HG03025 (cell line): ENCODE measurements around the gene CPEB2.

Experiments
- ATAC-seq: cut with Tn5 transposase; IDR thresholded peaks from one replicate; pipeline ENCODE4 v1.9.1; 2021; ENCODE audit warnings: mild to moderate bottlenecking, moderate library complexity; ENCODE audit not compliant: unreplicated experiment, low FRiP score

Gene CPEB2

DNA sequence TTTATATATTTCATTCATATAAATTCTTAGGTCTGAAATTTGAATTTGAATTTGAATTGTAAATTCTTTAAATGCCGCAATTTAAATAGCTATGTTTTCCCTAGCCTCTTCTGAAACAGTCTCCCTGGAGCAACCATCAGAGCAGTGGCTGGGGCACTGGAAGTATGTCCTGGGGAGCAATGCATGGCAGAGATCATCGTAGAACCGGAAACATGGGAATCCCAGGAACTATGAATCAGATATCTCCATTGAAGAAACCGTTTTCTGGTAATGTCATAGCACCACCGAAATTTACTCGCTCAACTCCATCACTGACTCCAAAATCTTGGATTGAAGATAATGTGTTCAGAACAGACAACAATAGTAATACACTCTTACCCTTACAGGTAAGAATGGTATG is 4.9 kb downstream of the CPEB2 start:
- no peak for ATAC-seq

DNA sequence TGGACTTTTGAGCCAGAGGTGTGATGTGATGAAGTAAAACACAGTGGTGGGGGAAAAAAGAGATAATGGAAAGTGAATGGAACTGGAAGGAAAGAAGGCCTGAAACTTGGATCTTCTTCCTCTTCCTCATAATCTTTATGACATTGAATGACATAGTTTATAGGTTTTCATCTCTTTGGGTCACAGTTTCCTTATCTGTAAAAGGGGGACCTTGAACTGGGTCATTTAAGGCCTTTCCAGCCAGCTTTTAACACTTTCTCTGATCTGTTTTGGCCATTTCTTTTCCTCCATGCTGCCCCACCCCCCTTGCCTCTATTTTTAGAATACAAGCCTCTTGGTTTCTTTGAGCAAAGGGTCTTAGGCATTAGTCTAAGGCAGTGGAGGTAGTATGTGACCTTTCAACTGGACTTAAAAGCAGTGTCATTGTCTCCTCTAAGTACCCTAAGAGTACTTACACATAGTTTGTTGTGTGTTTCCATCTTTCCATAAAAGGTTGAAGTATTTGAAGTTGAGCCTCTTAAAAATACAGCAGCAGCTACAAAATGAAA is 7.8 kb downstream of the CPEB2 start:
- no peak for ATAC-seq

GRCh38 chr4:15011166-15011565 is 8.9 kb downstream of the CPEB2 start:
- ATAC-seq, result no peak

DNA sequence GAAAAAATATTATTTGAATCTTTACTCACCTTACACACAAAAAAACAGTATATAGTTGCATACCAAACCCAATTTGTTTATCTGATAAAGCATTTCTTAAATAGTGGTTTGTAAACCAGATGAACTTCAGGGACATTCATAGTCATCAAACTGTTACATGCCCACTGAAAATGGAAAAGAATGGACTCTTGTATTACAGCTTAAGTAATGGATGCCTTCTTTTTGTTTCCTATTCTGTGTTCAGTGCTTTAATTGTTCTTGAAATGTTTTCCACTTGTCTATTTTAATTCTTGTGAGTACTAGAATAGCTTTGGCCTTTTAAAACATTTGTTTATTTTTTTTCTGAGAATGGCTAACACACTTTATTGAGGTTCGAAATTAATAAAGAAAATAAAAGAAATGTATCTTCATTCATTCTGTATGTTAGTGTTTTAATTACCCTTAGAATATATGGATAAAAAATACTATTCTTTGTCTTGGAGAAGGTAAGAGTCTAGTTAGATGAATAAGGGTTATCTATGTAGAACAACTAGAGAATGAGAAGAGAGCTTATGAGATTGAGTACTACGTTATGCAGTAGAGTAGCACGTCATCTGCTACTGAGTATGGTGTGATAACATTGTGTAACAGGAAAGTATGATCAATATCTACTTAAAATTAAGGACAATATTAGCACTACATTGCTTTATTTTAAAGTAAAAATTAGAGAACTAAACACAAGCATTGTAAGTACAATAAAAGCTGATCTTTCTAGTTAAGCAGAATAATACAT is 9.9 kb downstream of the CPEB2 start:
- no peak for ATAC-seq

DNA sequence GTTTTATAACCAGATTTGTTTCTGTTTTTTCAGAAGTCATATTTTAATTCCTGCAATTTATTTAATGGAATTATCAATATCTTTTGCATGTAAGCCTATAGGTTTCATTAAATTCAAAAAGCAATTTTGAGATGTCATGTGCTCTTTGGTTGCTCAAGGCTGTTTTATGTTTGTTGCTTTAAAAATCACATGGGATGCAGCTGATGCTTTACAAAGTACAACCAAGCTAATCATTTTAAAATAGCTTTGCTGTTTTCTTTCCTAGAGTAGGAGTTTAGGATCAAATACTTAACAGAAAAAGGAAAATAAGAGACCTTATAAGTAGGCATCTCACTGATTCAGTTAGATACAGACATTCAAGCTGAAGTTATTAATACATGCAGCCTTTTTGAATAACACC is 11.3 kb downstream of the CPEB2 start:
- no peak for ATAC-seq

- no peak for ATAC-seq
Measured at GRCh38 chr4:15015170-15015569, 12.9 kb downstream of the CPEB2 start.

DNA sequence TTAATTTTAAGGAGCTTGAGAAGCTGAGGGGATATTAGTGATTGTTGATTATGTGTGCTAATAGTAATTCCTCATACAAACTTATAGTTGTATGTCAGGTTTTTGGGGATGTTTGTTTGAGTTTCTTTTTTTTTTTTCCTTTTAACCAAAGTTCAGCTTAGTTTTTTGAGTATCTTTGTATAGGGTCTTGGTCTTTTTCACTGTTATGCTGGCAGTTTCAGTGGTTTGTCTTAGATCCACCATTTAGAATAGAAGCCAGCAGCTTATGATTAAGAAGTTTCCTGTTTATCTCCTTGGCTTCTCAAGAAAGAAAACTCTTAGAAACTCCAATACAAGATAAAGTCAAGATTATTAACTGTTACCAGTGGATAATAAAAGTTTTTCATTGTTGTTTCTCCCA is 16.1 kb downstream of the CPEB2 start:
- ATAC-seq, result no peak

DNA sequence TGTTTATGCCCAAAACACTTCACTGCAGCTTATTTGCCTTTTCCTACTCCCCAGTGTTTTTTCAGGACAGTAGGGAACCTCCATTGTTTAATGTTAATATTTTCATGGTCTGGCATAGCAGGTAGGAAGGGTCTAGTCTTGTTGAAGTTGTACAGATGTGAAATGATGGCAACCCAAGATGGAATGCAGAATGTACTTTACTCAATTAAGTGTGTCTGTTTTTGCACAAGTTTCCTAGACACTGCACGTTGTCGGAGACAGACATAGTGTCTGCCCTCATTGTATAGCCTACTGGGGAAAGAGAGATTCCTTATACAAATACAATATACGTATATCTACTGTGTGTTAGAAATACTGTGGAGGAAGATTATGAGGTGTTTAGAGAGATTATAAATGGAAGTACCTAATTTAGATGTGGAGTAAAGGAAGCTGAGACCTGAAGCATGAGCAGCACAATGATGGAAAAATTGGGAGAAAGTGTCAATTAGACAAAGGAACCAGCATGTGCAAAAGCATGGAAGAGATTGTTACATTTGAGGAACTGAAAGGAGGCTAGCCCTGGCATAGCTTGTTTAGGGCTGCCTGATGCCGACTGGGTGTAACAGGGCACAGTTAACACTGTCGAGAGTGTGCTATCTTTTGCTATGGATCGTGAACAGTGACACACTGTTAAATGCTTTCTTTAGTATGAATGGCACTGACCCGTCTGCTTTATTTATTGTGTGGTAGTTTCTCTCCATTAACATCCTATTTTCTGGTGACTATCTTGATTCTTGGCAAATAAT is 18.4 kb downstream of the CPEB2 start:
- peak; percentile 56 for ATAC-seq

DNA sequence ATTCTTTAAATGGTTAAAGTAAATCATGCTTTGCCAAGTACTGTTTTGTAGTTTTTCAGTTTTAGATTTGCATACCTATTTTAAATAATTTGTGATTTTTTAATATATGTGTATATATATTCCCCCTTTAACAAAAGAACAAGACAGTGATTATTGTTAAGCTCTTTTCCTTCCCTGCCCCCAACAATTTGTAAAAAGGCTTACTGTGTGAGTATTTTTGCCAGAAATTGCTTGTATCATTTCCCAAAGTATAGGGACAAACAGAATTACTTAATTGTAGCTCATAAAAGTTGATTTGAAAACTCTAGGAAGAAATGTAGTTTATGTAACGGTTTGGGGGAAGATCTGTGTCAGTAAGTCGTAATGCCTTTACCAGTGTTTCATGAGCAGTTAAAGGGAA is 19.0 kb downstream of the CPEB2 start:
- no peak for ATAC-seq

DNA sequence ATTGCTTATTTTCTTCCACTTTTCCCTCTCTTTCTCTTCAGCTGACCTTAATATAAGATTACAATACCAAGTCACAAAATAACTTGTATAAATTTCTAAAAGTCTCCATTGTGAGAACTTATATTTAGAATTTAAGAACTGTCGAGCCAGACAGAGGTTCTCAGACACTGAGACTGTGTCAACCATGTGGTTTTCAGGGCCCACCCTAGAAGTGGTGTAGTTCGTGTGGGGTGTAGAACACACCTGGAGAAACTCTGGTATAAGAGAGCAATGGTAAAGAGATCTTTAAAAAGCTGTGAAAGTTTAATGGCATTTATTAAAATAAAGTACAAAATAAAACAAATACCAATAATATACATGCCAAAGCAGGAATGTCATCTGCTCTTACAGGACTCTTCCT is 19.7 kb downstream of the CPEB2 start:
- ATAC-seq, result no peak

DNA sequence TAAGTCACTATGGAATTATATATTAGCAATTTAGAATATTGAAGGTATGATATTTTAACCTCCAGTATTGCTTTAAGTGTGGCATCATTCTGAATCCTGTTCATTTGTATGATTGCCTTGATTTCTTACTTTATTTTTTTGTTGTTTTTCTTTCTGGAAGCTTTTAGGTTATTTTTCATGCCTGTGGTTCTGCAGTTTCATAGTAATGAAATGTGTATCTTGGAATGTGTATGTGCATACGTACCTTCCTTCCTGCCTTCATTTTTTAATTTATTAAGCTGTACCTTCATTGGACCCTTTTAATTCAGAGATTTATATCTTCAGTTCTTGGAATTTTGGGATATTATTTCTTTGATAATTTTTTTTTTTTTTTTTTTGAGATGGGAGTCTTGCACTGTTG is 22.1 kb downstream of the CPEB2 start:
- no peak for ATAC-seq

GRCh38 chr4:15025693-15026092 is 23.4 kb downstream of the CPEB2 start:
- no peak for ATAC-seq

DNA sequence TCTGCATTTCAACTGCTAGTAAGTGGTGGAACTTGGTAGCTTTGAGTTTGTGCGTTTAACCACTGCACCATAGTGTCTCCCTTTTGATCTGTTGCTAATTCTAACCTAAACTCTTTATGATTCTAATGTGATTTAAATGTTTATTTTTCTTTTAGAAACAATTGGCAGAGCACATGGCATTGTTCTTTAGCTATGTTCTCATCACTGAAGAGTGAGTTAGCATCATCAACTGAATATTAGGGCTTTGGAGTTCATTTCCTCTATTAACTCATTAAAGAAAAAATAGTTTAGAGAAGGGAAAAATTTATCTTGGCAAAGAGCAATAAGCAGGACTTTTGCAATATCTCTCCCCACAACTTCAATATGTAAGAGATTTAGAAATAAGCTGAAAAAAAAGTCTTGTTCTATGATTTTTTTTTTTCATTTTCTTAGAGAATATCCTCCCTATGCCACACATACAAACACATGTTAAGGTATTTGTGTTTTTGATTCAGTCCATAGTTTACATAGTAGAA is 25.7 kb downstream of the CPEB2 start:
- ATAC-seq, result no peak

DNA sequence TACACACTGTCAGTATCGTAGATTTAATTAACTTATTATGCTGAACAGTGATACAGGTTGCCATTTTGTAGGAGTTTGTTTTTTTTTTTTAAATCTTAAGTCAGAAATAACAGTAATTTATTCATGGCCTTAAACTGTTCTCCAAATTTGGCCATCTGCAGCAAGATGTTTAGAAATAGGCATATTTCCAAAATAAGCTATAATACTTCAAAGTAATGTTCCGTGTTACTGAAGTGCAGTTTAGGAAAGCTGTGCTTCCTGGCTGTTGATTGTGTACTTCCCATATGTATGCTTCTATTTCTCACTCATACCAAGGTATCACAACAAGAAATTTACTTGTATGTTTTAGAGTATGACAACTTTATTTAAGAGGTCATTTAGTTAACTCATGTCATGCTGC is 28.9 kb downstream of the CPEB2 start:
- ATAC-seq, result no peak

- no peak for ATAC-seq
Measured at GRCh38 chr4:15031993-15032675, 29.9 kb downstream of the CPEB2 start.

GRCh38 chr4:15034071-15034764 is 31.9 kb downstream of the CPEB2 start:
- ATAC-seq, result no peak

DNA sequence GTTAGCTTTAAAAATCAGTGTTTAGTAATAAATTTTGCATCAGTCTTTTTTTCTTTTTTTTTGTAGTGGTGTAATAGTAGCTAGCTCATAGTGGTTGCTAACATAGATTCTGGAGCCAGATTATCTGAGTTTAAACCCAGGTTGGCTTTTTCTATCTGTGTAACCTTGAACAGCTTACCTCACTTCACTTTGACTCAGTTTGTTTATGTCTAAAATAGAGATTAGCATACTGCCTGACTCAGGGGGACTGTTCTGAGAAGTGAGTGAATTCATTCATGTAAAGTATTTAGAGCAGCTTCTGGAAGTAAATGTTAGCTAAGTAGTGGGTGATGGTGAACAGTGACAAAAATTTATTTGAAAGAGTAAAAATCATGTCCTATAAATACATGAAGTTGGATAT is 32.9 kb downstream of the CPEB2 start:
- no peak for ATAC-seq

GRCh38 chr4:15037923-15038541 is 35.8 kb downstream of the CPEB2 start:
- no peak for ATAC-seq

DNA sequence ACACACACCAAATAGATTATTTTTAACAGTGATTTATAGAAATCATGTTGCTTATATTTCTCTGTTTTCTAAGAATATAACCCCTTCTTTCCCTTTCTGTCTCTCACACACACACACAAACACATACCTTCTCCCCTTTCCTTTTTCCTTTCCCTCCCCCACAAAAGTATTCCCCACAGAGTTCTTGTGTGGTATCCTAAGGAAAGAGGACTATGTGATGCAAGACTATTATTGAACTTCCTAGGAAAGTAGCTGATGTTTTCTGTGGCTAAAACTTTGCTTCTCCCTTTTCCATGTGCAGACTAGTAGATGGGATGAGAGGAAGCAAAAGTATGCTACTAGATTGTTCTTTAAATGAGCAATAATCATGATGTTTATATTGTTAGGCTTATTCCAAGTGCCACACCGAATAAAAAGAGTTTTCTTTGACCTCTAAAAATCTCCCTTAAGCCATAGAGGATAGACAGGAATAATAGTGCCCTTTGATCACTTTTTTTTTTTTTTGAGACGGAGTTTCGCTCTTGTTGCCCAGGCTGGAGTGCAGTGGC is 38.7 kb downstream of the CPEB2 start:
- no peak for ATAC-seq
